Measurements from ENCODE around the gene ENGASE. TPM values are rescaled to one million over a fixed set of nuclear protein-coding genes. Genes with fewer than 3 reads are reported as not detected.

The ENGASE gene
- total RNA-seq, 1 donor from 2014 or later = 38.4 TPM

DNA sequence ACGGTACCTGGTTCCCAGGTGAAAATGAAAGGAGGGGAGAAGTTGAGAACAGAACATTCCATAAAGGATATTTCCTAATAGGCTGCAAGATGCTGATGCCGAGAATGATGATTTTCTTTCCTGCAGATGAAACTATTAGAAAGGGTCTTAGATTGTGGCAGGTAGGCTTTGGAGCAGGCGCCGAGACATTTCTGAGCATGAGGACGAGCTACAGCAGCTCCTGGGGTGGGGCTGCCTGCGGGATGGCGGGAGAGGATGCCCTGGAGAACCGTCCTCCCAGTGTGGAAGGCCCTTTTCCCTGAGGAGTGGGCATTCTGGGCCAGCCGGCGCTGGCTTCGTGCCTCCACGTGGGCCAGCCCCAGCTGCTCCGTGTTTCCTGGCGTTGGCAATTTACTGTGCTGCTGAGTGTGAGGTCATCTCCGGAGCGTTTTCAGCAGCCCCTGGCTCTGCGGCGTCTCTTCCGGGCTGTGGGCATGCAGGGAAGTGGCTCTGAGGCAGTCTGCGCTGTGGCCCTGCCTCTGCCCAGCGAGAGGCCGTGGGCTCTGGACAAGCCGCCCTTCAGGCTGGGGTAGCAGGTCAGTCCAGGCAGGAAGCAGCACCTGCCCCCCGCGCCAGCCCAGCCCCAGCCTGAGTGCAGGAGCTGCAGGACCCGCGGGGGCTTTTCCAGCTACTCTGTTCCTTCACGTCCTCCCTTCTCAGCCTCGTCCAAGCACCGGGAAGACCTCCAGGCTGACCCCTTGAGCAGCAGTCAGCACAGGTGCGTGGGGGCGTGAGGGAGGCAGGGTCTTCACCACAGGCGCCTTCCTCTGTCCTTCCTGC is 12.2 kb downstream of the ENGASE start:
- no peaks in the 10 kb centered on the region for H3K9me3 Mint-ChIP-seq (ENCODE audit: unreplicated experiment)
- TF ChIP-seq, protein P1, sequence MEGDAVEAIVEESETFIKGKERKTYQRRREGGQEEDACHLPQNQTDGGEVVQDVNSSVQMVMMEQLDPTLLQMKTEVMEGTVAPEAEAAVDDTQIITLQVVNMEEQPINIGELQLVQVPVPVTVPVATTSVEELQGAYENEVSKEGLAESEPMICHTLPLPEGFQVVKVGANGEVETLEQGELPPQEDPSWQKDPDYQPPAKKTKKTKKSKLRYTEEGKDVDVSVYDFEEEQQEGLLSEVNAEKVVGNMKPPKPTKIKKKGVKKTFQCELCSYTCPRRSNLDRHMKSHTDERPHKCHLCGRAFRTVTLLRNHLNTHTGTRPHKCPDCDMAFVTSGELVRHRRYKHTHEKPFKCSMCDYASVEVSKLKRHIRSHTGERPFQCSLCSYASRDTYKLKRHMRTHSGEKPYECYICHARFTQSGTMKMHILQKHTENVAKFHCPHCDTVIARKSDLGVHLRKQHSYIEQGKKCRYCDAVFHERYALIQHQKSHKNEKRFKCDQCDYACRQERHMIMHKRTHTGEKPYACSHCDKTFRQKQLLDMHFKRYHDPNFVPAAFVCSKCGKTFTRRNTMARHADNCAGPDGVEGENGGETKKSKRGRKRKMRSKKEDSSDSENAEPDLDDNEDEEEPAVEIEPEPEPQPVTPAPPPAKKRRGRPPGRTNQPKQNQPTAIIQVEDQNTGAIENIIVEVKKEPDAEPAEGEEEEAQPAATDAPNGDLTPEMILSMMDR (IDR thresholded peaks at IDR 0.05) = no peak
- no peak overlapping the region for H3K4me3 Mint-ChIP-seq (ENCODE audit: unreplicated experiment)
- no peaks in the 10 kb centered on the region for H3K27me3 Mint-ChIP-seq (ENCODE audit: unreplicated experiment)
- DNase-seq (ENCODE audit: extremely low spot score, unreplicated experiment) = no peak
- H3K36me3 Mint-ChIP-seq (ENCODE audit: unreplicated experiment) = peaks cover 11% of the 10 kb centered on the region
- no peak overlapping the region for H3K27ac Mint-ChIP-seq (ENCODE audit: unreplicated experiment)
- H3K4me1 Mint-ChIP-seq (ENCODE audit: unreplicated experiment) = peaks cover 1% of the 10 kb centered on the region

DNA sequence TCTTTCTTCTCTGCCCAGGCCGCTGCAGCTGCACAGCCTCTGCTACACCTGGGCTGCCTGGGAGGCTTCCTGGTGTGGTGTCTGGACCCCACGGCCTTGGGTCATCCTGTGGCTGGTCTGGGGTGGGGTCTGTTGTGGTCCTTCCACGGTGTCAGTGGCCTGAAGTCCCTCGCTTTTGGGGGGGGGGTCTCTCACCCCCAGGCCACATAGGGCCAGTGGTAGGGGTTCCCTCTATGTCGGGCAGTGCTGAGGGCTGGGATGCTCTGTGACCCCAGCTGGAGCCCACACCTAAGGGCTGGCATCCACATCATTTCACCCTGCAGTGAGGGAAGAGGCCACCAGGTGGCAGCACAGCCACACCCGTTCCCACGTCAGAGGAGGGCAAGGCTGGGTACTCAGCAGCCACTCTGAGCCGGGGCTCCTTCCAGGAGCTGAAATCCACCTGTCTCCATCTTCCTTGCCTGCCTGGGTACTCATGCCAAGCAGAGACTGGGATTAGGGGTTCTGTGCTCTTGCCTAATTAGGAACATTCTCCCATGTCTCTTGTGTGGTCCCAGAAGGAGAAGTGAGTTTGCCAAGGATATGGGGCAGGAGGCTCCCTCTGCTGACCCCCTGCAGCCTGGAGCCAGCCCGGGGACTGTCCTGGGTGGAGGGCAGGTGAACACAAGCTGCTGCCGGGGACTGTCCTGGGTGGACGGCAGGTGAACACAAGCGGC is 13.0 kb downstream of the ENGASE start:
- no peak overlapping the region for H3K4me3 Mint-ChIP-seq (ENCODE audit: unreplicated experiment)
- peaks cover 1% of the 10 kb centered on the region for H3K4me1 Mint-ChIP-seq (ENCODE audit: unreplicated experiment)
- no peak overlapping the region for H3K27ac Mint-ChIP-seq (ENCODE audit: unreplicated experiment)
- H3K36me3 Mint-ChIP-seq (ENCODE audit: unreplicated experiment) = peaks cover 10% of the 10 kb centered on the region
- TF ChIP-seq, protein P1 (IDR thresholded peaks at IDR 0.05) = peak; percentile 90
- DNase-seq (ENCODE audit: extremely low spot score, unreplicated experiment) = peak; percentile 93
- H3K9me3 Mint-ChIP-seq (ENCODE audit: unreplicated experiment) = no peaks in the 10 kb centered on the region
- H3K27me3 Mint-ChIP-seq (ENCODE audit: unreplicated experiment) = no peaks in the 10 kb centered on the region

DNA sequence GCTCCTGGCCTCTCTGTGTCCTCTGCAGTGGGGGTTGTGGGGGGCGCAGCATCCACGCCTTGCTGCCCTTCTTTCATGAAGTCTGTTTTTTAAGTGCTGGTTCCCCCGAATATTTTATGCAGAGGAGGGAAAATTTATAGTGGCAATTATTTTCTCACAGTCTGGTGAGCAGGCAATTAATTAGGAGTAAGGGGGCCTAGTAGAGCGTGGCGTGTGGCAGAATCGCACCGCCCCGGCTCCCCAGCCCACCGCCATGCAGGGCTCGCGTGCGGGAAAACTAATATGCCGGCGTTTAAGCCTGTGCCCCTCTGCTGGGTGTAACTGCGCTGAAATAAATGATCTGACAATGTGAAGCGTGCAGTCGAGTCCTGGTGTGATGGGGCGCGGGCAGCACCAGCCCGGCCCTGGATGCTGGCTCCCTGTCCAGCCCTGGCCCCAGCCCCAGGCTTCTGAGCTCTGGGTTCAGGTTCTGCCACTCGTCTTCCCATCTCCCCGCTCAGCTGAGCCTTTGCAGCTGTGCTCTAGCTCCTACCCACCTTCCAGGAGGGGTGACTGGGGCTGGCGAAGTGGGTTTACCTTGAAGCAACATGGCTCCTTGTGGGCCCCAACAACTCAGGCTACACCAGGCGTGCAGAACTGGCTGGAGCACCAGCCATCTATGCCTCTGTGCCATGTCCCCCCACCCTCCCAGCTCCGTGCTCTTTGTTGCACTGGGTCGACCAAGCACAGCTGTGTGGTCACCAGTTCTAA is 13.8 kb downstream of the ENGASE start:
- DNase-seq (ENCODE audit: extremely low spot score, unreplicated experiment) = no peak
- Mint-ChIP-seq H3K36me3 (ENCODE audit: unreplicated experiment) (peaks cover 10% of the 10 kb centered on the region), H3K4me3 (ENCODE audit: unreplicated experiment) (no peak overlapping the region), H3K27ac (ENCODE audit: unreplicated experiment) (no peak overlapping the region), H3K9me3 (ENCODE audit: unreplicated experiment) (no peaks in the 10 kb centered on the region), H3K4me1 (ENCODE audit: unreplicated experiment) (peaks cover 1% of the 10 kb centered on the region), H3K27me3 (ENCODE audit: unreplicated experiment) (no peaks in the 10 kb centered on the region)
- TF ChIP-seq, protein P1 (IDR thresholded peaks at IDR 0.05) = no peak

DNA sequence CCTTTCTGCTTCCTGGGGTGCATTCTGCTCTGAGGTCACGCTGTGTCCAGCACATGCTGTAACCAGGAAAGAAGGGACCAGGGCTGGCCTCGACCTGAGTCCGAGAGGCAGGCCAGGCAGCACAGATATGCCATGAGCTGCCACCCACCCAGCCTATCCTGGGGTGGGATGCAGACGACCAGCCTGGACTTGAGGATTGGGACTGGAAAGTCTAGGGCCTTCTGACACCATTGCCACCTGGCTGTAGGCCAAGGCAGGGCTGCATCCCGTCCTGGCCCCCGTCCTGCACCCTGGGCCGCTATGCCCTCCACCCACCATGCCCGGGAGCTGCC is 14.3 kb downstream of the ENGASE start:
- no peak overlapping the region for H3K4me3 Mint-ChIP-seq (ENCODE audit: unreplicated experiment)
- peaks cover 8% of the 10 kb centered on the region for H3K36me3 Mint-ChIP-seq (ENCODE audit: unreplicated experiment)
- no peak for DNase-seq (ENCODE audit: extremely low spot score, unreplicated experiment)
- TF ChIP-seq, protein P1 (IDR thresholded peaks at IDR 0.05) = no peak
- no peak overlapping the region for H3K27ac Mint-ChIP-seq (ENCODE audit: unreplicated experiment)
- H3K27me3 Mint-ChIP-seq (ENCODE audit: unreplicated experiment) = no peaks in the 10 kb centered on the region
- H3K4me1 Mint-ChIP-seq (ENCODE audit: unreplicated experiment) = peaks cover 1% of the 10 kb centered on the region
- no peaks in the 10 kb centered on the region for H3K9me3 Mint-ChIP-seq (ENCODE audit: unreplicated experiment)
